ENCODE measurements around the gene FN3K. TPM values are rescaled to one million over a fixed set of nuclear protein-coding genes. Genes with fewer than 3 reads are reported as not detected.

FN3K gene
- total RNA-seq, 4 donors from 2014 or later: 1.1 to 5.5 (median 2.7) TPM

DNA sequence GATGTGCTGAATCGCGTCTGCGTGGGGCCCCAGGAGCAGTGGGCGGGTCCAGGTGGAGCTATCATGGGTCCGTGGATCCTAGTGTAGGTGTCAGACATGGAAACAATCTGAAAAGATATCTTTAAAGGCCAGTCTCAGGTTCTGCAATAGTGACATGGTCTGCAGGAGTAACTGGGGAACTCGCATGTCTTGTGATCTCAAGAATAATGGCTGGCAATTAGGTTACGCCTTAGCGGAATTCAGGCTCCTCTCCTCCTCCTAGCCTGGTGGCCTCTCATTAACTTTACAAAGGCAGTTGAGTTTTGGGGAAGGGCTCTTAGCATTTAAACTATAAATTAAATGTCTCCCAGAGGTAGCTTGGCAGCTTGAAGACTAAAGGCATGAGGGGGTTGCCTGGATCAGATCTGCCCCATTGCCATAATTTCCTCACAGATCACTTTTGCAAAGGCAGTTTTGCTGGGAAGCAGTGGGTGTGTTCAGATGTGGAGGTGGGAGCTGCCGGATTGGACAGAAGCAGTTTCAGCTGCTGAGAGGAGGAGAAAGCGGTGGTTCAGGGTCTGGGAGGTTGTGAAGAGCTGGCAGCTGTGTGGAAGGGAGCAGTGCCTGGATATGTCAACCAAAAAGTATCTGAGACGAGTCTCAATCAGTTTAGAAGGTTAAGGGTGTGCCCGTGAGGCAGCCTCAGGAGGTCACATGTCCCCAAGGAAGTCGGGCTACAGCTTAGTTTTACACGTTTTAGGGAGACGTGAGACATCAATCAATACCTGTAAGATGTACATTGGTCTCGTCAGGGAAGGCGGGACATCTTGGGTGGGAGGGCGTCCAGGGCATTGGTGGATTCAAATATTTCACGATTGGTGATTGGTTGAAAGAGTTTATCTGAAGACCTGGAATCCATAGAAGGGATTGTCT lies 19.1 kb downstream of the FN3K start:
- intact Hi-C loops (cut with DNase I; ENCODE audit: low total_unique reads) (no loop called here), in situ Hi-C loops (cut with MboI; ENCODE audit: low sequenced_read_pairs in 4 of 4) (loop anchor here in 3 of 4 donors (10.0 to 25.0 kb wide), 3 partner anchors 92 to 392 kb away; partner anchors contain the start of genes TEX19 (in 1 of the 3) and UTS2R (in 1 of the 3))
- H3K9me3 ChIP-seq: no peaks in the 10 kb centered on the region
- TF ChIP-seq, protein P1, sequence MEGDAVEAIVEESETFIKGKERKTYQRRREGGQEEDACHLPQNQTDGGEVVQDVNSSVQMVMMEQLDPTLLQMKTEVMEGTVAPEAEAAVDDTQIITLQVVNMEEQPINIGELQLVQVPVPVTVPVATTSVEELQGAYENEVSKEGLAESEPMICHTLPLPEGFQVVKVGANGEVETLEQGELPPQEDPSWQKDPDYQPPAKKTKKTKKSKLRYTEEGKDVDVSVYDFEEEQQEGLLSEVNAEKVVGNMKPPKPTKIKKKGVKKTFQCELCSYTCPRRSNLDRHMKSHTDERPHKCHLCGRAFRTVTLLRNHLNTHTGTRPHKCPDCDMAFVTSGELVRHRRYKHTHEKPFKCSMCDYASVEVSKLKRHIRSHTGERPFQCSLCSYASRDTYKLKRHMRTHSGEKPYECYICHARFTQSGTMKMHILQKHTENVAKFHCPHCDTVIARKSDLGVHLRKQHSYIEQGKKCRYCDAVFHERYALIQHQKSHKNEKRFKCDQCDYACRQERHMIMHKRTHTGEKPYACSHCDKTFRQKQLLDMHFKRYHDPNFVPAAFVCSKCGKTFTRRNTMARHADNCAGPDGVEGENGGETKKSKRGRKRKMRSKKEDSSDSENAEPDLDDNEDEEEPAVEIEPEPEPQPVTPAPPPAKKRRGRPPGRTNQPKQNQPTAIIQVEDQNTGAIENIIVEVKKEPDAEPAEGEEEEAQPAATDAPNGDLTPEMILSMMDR (IDR thresholded peaks at IDR 0.05 in 4 of 5, conservative IDR thresholded peaks at IDR 0.05 in 1 of 5): no peak
- no peak for TF ChIP-seq POLR2A (IDR thresholded peaks at IDR 0.05)
- H3K27me3 ChIP-seq: no peaks in the 10 kb centered on the region
- no peak overlapping the region for H3K27ac ChIP-seq
- ATAC-seq: no peak
- H3K36me3 ChIP-seq: no peaks in the 10 kb centered on the region
- no peak for DNase-seq
- H3K4me3 ChIP-seq: no peak overlapping the region
- H3K4me1 ChIP-seq: peaks cover 12 to 17% of the 10 kb centered on the region in 2 donors

- Histone ChIP-seq H3K9me3 (no peaks in the 10 kb centered on the region), H3K4me1 (peaks cover 12 to 17% of the 10 kb centered on the region in 2 donors), H3K27me3 (no peaks in the 10 kb centered on the region), H3K4me3 (no peak overlapping the region), H3K36me3 (no peaks in the 10 kb centered on the region), H3K27ac (no peak overlapping the region)
- intact Hi-C loops (cut with DNase I; ENCODE audit: low total_unique reads): no loop called here
- ATAC-seq (no peak), DNase-seq (no peak)
- TF ChIP-seq, protein P1 (IDR thresholded peaks at IDR 0.05 in 4 of 5, conservative IDR thresholded peaks at IDR 0.05 in 1 of 5): no peak
- no peak for TF ChIP-seq POLR2A (IDR thresholded peaks at IDR 0.05)
- in situ Hi-C loops (cut with MboI; ENCODE audit: low sequenced_read_pairs in 4 of 4): loop anchor here in 3 of 4 donors (10.0 to 25.0 kb wide), 3 partner anchors 94 to 394 kb away; partner anchors contain the start of genes TEX19 (in 1 of the 3) and UTS2R (in 1 of the 3)
Measured at GRCh38 chr17:82756166-82756565, 20.8 kb downstream of the FN3K start.

DNA sequence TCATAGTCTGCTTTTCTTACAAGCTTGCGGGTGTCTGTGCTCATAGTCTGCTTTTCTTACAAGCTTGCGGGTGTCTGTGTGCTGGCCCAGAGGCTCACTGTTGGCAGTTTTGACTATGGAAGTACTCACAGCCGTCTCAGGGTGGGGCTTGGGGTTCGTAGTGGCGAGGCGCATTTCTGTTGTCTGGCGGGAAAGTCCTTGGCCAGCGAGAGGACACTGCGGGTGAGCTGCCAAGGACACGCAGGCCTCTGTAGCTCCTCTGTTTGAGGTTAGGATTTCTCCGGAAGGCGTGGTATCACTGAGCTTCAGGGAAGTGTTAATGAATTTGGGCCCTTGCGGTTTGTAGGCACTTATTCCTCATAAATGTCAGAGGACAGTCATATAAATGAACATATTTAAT lies 30.0 kb downstream of the FN3K start:
- in situ Hi-C loops (cut with MboI; ENCODE audit: low sequenced_read_pairs in 4 of 4): loop anchor here in 2 of 4 donors (25.0 kb wide), 2 partner anchors 103 to 403 kb away; partner anchors contain the start of genes TEX19 (in 1 of the 2) and UTS2R (in 1 of the 2)
- peaks cover 0 to 45% of the 10 kb centered on the region in 2 donors for H3K36me3 ChIP-seq
- no peak for DNase-seq
- no peak overlapping the region for H3K27ac ChIP-seq
- H3K4me1 ChIP-seq: no peaks in the 10 kb centered on the region
- intact Hi-C loops (cut with DNase I; ENCODE audit: low total_unique reads): no loop called here
- no peak for ATAC-seq
- no peaks in the 10 kb centered on the region for H3K9me3 ChIP-seq
- no peak overlapping the region for H3K4me3 ChIP-seq
- no peak for TF ChIP-seq POLR2A (IDR thresholded peaks at IDR 0.05)
- TF ChIP-seq, protein P1 (IDR thresholded peaks at IDR 0.05 in 4 of 5, conservative IDR thresholded peaks at IDR 0.05 in 1 of 5): no peak
- H3K27me3 ChIP-seq: no peaks in the 10 kb centered on the region

GRCh38 chr17:82767041-82767754 lies 31.8 kb downstream of the FN3K start:
- Histone ChIP-seq H3K4me3 (no peak overlapping the region), H3K9me3 (no peaks in the 10 kb centered on the region), H3K27me3 (no peaks in the 10 kb centered on the region), H3K4me1 (no peaks in the 10 kb centered on the region), H3K36me3 (peaks cover 0 to 45% of the 10 kb centered on the region in 2 donors), H3K27ac (no peak overlapping the region)
- no peak for DNase-seq
- ATAC-seq: no peak
- intact Hi-C loops (cut with DNase I; ENCODE audit: low total_unique reads) (loop anchor here (2.0 kb wide), 1 partner anchor 102 kb away; no protein-coding TSS in a partner anchor), in situ Hi-C loops (cut with MboI; ENCODE audit: low sequenced_read_pairs in 4 of 4) (loop anchor here in 2 of 4 donors (25.0 kb wide), 2 partner anchors 105 to 405 kb away; partner anchors contain the start of genes TEX19 (in 1 of the 2) and UTS2R (in 1 of the 2))
- no peak for TF ChIP-seq POLR2A (IDR thresholded peaks at IDR 0.05)
- TF ChIP-seq, protein P1 (IDR thresholded peaks at IDR 0.05 in 4 of 5, conservative IDR thresholded peaks at IDR 0.05 in 1 of 5): peak in 4 of 5 experiments; percentile 14 to 44 (median 28)

Measured in gastrocnemius medialis (tissue), 4 donors.